Stimulated activated CD8-positive, alpha-beta memory T cell treated with anti-CD3 and anti-CD28 coated beads, Interleukin-7, amount 100 ng/mL, for 48 hours (primary cell): ENCODE results near the gene SSU72.
"Not testable (repeated sequence)": the region's sequence is repeated elsewhere in the genome, so short reads cannot be mapped to it uniquely, and the experiment has no call there.

Experiments
- DNase-seq, 2 donors: peaks; one replicate each; pipeline ENCODE4 v3.0.0-alpha.2; 2020; ENCODE audit warnings: low read depth in 1 of 2; ENCODE audit errors: extremely low read depth in 1 of 2

The SSU72 gene

DNA sequence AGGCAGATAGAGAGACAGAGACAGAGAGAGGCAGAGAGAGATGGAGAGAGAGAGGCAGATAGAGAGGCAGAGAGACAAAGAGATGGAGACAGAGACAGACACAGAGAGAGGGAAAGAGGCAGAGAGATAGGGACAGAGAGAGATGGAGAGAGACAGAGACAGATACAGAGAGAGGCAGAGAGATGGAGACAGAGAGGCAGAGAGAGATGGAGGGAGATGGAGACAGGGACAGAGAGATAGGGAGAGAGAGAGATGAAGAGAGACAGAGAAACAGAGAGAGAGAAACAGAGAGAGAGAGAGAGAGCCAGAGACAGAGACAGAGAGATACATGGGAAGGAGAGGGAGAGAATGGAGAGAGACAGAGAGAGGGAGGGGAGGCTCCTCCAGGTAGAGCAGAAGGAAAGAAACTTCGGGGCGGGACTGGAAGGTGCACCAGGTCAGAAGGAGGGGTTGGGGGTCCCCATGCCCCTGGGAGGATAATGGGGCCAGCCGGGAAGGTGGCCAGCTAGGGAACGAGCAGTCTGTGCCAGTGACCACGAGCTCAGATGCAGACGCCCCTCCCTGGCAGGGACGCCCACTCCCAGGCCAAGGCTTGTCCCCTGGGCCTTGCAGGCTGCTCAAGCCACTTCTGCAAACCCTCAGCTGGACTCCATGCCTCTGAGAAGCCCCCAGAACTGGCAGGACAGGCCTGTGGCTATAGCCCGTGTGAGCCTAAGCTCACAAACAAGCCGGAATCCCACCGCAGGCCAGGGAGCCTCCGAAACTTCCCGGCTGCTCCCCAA lies 22.0 kb upstream of the SSU72 start:
- DNase-seq: no peak

DNA sequence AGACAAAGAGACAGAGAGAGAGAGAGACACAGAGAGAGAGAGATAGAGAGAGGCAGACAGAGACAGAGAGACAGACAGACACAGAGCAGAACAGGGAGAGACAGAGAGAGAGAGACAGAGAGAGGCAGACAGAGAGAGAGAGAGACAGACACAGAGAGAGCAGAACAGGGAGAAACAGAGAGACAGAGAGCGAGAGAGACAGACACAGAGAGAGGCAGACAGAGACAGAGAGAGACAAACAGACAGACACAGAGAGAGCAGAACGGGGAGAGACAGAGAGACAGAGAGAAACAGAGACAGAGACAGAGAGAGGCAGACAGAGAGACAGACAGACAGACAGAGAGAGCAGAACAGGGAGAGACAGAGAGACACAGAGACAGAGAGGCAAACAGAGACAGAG lies 20.7 kb upstream of the SSU72 start:
- not testable (repeated sequence) for DNase-seq

DNA sequence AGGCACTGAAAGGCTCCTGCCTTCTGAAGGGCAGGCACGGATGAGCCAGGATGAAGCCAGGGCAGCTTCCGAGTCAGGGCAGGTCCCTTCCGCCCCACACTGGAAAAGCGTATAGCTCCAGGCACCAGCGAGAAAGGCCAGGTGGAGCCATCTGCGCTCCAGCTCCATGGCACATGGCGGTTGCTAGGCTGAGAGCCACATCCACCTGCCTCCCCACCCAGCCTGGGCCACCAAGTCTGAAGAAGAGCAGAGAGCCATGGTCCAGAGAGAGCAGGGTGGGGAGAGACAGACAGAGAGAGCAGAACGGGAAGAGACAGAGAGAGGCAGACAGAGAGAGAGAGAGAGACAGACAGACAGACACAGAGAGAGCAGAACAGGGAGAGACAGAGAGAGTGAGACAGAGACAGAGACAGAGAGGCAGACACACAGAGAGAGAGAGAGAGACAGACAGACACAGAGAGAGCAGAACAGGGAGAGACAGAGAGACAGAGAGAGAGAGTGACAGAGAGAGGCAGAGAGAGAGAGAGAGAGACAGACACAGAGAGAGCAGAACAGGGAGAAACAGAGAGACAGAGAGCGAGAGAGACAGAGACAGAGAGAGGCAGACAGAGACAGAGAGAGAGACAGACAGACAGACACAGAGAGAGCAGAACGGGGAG lies 20.1 kb upstream of the SSU72 start:
- no peak for DNase-seq

DNA sequence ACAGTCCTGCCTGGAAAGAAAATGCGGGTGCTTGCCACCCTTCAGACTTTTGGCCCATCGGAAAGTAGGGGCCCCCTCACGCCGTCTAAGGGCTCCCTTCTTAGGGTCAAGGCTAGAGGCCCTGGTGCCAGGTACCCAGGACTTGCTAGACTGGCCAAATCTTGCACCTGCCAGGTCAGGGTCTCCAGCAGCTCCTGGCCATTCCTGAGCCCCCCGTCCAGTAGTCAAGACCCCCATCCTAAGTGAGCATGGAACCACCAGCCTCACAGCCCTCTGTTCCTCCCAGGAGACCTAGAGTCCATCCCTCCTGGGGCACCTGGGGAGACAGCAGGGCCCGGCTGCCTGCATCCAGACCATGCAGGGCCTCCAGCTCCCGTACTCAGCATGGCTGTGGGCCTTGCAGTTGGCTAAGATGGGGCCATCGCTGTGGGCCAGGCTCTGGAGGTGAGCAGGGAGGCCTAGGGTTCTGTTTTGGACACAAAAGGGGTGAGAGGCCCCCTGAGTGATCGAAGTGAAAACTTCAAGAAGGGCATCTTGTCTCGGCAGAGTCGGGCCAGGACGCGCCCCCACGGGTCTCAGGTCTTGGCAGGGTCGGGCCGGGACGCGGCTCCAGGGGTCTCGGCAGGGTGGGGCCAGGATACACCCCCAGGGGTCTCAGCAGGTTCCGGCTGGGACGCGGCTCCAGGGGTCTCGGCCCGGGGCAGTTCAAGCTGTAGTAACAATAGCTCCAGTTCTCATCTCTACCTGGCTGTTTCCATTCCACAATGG lies 19.4 kb upstream of the SSU72 start:
- no peak for DNase-seq

DNA sequence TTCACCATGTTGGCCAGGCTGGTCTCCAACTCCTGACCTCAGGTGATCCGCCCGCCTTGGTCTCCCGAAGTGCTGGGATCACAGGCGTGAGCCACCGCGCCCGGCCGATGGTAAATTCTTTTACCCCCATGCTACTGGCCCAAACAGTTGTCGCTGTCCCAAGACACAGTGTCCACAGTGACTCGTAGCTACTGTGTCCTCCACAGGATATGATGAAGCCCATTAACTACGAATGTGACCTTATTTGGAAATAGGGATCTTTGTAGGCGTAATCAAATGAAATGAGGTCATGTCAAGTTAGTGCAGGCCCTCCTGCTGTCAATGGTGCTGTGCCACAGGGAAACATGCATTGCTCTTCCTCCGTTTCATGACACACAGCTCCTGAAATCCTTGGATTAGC lies 16.8 kb upstream of the SSU72 start:
- no peak for DNase-seq

DNA sequence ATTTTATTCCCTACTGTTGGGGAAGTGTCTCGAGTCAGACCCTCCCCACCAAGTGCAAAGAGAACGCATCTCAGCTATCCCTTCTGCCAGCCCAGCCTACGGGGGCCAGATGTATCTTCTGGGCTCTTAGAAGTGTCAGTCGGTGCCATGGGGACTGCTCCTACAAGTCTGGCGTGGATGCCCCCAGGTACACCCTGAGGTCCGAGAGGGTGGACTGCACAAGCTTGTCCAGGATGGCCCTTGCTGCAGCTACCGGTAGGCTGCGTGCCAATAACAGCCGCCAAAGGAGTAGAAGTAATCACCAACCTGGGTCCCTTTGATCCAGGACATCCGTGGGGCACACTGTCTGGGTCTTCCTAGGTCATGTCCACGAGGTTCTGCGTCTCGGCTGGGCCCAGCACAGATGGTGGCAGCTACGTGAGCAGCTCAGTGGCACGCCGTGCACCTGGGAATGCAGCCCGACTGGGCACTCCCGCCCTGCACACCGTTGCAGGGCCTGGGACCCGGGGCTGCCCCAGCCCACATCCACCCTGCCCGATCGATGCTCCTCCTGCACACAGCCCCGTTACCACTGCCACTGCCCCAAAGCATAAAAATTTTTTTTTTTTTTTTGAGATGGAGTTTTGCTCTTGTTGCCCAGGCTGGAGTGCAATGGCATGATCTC lies 8.8 kb upstream of the SSU72 start:
- DNase-seq: no peak

DNA sequence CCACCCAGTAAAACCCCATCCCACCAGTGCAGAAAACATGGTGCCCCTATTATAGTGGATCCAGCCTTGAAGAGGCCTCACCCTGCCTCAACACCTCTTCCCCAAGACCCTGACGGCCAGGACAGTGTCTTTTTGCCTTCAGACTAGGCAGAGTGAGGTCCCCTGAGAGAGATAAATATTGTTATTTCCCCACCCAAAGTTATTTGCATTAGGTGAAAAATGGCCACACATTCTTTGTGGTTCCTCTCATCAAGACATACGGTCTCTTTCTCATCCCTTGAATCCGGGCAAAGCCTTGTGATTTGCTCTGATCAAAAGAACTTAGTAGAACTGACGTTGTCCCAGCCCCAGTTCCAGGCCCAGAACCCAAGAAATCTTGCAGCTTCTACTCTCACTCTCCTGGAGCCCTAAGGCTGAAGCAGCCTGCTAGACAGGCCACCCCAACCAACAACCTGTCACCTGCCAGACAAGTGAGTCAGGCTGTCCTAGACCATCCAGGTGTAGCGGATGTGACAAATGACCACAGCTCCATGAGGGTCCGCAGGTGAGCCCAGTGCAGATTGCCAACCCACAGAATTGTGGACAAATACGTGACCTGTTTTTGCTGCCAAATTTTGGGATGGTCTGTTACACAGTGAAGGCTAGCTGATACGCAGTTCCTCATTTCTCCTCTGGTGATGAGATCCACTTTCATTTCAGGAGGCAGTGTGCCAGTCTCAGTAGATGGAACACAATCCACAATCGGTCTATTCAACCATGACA lies 8.1 kb upstream of the SSU72 start:
- no peak for DNase-seq

DNA sequence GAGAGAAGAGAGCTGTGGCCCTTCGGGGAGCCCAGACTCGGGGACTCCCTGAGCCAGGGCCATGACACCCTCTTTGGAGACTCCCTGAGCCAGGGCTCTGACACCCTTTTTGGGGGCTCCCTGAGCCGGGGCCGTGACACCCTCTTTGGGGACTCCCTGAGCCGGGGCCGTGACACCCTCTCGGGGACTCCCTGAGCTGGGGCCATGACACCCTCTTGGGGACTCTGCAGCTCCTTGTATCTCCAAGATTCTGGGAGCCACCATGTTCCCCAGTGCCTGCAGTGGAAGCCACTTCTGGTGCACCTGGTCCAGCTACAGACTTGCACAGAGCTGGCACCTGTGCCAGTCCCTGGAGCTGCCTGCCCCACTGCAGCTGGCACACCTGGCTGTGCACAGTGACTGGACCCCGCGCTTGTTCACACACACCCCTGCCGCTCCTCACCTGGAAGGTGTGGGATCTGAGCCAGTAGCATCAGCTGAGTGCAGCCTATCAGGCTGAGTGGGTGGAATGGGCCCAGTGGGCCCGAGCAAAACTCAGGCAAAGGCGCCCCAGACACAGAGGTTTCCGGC lies 3.8 kb upstream of the SSU72 start:
- DNase-seq: no peak

DNA sequence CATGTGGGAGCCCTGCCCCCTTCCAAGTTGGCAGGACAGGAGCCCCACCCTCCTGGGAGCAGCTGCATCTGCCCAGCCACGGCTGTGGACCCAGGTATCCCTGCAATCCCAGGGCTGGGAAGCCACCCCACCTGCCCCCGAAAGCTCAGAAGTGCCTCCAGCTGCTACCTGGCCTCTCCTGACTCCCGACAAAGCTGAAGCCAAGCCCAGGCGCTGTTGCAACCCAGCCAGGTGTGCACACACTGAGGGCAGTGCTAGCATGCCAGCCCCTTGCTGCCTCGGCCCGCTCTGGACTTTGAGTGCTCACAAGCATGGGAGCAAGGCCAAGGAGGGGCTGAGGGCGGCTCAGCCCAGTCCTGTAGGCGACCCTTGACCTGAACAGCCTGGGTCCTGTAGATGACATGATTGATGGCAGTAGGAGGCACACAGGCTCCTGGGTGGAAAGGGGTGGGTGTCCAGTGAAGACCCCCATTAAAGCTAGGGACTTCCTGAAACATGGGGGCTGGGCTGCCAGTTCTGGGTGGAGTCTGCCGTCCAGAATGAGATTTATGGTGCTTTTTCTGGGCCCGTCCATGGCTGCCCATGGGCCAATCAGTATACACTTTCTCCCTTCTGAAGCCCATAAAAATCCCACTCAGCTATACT lies 2.8 kb upstream of the SSU72 start:
- no peak for DNase-seq

DNA sequence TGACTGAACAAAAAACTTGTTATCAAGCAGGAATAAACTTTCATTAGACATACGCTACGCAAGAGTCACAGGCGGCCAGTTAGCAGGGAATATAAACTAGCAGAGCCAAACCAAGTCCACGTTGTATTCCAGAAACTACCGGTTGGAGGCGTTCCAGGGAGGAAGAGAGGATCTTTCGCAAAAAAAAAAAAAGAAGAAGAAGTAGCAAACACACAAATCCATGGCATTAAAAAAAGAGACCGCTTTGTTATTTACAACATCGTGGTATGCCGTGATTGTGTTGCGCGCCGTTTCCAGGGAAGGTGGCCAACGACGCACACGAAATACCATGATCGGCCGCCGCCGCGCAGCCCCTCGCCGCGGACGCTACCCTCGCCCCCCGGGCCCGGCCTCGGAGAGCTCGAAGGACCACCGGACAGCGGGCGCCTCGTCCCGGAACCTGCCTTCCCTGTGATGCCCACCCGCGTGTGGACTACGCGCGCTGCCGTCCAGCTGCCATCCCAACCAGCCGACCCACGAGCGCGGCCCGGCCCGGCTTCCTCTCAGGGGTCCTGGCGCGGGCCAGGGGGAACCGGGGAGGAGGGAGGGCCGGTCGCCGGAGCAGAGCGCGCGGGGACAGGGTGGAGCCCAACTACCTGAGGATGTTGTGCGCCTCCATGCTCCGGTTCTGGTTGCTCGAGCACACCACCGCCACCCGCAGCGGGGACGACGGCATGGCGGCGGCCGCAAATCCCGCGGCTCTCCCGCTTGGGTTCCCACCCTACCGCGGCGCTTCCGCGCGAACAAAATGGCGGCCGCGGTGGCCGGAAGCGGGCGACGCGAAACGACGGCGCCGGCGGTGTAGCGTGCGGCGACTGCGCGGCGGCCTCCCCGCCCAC lies 581 bp downstream of the SSU72 start:
- peak; percentile 24 to 60 for DNase-seq

DNA sequence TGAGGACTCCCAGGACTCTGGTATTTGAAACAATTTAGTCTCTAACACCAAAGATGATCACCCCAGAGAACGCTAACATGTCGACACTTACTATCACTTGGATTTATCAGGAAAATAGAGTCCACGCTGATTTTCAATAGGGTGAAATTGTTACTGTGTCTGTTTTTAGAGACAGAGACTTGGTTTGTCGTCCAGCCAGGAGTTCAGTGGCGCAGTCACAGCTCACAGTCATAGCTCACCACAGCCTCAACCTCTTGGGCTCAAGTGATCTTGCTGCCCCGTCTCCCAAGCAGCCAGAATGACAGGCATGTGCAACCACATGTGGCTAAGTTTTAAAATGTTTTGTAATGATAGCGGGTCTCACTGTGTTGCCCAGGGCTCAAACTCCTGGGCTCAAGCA lies 5.3 kb downstream of the SSU72 start:
- DNase-seq: no peak

DNA sequence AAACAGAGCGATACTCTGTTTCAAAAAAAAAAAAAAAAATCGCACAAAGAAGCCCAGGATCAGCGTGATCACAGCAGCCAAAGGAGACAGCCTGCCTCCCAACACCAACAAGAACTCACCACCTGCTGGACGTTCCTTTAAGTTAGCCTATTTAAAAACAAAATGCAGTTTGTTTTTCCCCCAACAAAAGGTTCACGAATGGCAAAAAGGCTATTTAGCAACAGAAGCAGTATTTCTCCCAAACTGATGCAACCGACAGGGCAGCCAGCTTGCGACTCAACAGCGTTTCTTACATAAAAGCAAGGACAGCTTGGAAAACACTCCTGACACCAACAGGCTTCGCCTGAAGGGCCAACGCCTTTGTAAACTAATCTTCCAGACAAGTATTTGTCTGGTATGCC lies 6.8 kb downstream of the SSU72 start:
- no peak for DNase-seq

DNA sequence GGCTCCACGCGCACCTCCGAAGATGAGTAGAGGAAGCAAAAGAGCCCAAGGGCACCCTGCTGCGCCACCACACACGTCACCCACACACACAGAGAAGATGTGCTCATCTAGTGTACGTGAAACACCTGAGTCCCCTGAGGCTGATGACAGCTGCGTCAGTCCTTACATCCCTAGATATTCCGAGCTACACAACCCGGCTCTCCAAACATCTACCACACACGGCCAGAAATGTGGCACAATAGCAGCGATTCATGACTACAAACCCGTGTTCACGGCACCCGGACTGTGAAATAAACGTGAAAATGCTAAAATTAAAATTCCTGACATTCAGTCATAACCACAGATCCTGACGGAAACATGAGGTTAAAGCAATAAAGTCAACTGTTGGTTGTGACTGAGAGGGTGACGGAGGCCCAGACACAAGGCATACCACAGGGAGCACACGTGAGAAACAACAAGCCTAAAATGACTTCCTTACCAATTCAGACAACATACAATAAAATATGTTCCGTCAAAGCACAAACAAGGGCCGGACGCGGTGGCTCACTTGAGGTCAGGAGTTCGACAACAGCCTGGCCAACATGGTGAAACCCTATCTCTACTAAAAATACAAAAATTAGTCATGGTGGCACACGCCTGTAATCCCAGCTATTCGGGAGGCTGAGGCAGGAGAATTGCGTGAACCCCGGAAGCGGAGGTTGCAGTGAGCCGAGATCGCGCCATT lies 7.3 kb downstream of the SSU72 start:
- no peak for DNase-seq

DNA sequence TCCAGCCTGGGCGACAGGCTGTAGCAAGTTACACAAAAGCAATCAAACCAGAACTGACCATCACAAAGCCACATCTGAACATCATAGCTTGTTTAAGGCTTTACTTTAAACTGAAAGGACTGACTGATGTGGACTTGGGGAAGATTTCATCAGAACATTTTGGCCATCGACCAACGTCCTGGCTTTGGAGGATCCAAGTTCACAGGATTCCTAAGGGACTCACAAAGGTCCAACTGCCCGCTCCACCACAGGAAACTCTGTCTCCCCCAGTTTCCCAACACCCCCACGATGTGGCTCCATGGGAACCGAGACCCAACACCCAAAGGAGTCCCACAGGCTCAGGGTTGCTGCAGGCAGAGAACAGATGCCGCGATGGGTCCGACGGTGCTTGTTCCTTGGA lies 9.3 kb downstream of the SSU72 start:
- no peak for DNase-seq

DNA sequence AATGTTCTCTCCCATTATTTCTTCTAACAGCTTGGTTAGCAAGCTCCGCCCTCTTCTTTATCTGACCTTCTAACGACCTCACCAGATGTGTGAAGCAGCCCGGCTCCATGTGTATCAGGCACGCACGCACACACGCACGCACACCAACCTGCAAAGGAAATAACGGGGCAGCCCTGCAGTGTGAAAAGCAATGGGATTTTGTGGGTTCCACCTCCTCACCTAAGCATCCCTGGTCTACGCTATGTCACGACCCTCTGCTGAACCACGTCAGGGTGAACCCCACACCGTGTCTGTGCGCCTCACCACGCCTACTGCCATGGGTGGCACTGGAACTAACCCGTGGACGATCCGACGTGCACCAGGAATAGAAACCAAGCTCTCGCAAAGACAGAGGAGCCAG lies 10.4 kb downstream of the SSU72 start:
- DNase-seq: no peak

DNA sequence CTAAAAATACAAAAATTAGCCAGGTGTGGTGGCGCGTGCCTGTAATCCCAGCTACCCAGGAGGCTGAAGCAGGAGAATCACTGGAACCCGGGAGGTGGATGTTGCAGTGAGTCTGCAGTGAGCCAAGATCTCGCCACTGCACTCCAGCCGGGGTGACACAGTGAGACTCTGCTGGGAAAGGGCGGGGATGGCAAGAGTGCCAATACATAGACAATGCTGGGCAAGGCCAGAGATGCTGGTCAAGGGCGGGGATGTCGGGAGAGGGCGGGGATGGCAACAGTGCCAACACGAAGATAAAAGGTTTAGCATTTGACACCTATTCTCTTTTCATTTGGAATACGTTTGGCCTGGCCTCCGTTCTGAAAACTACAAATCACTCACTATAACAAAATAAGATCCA lies 11.0 kb downstream of the SSU72 start:
- DNase-seq: no peak

DNA sequence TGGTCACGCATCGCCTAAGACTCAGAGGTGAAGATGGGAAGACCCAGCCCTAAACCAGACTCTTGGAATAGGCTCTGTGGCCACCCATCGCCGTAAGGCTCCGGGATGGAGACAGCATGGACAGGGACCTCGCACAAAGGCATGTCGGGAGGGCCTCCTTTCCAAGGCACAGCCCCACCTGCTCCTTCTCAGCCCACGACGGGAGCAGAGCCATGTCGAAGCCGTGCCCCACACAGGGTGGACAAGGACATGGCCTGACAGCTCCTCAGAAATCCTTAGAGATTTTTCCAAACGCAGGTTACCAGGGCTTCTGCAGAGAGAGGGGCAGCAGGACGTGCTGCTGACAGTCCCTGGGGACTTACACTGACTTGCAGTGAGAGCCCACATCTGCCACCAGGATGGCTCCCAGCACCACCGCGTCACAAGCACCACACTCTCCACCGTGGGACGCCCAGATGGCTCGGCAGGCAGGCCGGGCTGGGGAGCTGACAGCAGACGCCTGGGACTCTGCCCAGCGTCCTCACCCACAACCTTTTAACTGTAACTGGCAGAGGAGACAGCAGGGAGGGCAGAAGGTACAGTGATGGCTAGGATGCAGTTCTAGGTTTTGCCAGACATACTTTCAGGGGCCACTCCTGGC lies 12.0 kb downstream of the SSU72 start:
- DNase-seq: no peak
